GOT3 (cell line): ENCODE data around the gene ZNF219.

Experiments
- DNase-seq: peaks from one replicate; lab custom pipeline; 2025; ENCODE audit warnings: mixed read lengths; lab: John Stamatoyannopoulos, UW

Gene ZNF219

DNA sequence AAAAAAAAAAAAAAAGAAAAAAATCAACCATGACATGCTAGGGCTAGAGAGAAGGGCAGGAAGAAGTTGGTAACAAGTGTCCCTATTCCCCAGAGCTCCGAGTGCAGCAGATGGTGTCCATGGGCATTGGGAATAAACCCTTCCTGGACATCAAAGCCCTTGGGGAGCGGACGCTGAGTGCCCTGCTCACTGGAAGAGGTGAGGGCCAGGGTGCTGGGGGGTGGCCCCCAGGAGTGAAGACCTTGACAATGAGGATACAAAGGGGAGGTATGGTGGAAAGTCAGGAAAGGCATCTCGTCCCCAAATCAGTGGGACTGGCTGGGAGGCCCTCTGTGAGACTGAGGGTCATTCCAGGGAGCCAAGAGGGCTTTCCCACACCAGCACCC is 11.6 kb downstream of the ZNF219 start:
- DNase-seq, result no peak

DNA sequence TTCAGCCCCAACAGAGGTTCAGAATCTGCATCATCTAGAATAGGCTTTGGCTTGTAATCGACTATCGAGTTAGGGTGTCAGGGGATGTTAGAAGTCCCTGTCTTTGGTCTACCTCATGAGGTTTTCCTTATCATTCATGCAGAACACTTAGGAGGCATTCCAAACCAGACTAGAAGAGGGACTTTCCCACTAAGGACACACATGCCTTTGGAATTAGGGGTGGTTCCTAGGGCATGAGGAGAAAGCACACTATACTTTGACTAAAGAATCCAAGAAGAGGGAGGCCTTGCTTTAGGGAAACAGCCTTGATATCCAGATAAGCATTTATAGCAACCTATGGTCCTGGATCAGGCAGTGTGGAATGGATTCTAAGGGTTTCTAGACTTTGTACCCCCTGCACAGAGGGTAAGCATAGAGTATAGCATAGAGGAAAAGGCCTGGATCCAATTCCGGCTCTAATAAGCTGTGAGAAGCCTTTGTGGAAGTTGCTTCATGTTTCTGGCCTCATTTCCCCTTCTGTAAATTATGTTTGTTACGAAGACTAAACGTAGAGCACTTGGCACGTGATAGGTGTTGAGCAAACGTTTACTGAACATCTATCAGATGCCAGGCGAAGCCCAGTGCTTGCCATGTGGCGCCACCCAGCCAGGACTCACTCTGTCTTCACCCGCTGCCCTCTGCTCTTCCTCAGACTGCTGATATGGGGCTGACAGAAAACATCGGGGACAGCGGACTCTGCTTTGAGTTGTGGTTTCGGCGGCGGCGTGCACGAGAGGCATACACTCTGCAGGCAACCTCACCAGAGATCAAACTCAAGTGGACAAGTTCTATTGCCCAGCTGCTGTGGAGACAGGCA is 13.2 kb downstream of the ZNF219 start:
- no peak for DNase-seq

DNA sequence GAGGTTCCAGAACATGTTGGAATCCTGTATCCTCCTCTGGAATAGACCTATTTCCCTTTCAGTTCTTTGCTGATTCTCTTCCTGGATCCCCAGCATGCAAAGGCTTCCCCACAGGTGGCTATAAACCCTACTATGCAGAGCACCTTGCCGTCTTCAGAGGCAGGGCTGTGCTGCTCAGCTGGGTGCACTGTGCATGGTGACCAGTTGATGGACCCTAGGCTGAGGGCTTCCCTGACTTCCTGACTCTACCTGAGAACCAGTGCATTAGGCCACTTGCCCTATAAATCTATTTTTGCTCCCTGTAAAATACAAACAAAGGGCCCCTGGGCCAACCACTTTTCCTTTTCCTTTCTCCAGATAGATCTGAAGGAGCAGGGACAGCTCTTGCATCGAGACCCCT is 14.1 kb downstream of the ZNF219 start:
- no peak for DNase-seq

DNA sequence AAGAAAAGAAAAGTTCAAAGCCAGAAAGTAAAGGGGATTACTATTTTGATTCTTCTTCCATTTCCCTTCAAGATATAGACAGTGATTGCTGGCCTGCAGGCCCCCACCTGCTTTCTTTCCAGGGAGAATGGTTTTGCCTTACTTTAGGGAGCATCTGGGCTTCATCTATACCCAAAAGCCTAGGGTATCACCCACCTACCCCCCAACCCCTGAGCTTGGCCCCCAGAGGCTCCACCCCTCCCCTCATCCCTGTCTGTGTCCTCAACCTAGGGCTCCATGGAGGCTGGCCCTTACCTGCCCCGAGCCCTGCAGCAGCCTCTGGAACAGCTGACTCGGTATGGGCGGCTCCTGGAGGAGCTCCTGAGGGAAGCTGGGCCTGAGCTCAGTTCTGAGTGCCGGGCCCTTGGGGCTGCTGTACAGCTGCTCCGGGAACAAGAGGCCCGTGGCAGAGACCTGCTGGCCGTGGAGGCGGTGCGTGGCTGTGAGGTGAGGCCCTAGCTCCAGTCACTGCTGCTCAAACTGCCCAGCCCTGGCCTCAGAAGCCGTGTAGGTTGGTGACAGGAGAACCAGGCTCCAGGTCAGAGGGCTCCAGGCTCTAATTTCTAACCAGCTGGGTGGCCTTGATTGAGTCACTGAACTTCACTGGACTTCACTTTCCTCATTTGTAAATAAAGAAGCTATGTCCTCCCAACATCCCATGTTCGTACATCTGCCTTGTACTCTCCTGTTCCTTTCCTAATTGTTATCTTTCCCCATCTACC is 14.7 kb downstream of the ZNF219 start:
- no peak for DNase-seq

DNA sequence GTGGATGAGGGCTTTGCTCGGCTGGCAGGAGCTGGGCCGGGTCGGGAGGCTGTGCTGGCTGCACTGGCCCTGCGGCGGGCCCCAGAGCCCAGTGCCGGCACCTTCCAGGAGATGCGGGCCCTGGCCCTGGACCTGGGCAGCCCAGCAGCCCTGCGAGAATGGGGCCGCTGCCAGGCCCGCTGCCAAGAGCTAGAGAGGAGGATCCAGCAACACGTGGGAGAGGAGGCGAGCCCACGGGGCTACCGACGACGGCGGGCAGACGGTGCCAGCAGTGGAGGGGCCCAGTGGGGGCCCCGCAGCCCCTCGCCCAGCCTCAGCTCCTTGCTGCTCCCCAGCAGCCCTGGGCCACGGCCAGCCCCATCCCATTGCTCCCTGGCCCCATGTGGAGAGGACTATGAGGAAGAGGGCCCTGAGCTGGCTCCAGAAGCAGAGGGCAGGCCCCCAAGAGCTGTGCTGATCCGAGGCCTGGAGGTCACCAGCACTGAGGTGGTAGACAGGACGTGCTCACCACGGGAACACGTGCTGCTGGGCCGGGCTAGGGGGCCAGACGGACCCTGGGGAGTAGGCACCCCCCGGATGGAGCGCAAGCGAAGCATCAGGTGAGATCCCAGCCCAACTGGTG is 16.8 kb downstream of the ZNF219 start:
- no peak for DNase-seq

DNA sequence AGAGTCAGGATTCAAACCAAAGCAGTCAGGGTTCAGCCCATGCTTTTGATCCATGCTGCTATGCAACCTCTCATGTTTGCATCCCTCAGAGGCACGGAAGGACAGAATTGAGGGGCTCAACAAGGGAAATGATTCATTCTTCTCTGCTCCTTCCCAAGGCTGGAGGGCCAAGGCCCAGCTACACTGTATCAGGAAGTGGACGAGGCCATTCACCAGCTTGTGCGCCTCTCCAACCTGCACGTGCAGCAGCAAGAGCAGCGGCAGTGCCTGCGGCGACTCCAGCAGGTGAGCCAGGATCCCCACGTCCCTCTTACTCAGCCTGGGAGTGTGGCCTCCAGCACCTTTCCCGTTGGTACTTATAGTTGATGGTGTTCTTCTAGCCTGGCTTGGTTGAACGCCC is 19.7 kb downstream of the ZNF219 start:
- no peak for DNase-seq

DNA sequence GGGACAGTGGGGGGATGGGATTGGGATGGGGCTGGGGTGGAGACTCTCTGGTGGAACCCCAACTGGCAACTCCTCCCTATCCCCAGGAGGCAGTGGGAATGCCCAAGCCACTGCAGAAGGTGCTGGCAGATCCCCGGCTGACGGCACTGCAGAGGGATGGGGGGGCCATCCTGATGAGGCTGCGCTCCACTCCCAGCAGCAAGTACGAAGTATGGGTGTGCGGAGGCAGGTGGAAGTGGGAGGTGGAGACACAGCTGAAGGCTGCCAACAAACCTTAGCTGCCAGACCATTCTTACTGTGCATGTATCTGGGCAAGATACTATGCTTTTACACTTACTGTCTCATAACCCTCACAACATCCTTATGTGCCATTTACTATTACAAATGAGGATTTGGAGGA is 20.2 kb downstream of the ZNF219 start:
- DNase-seq, result no peak

DNA sequence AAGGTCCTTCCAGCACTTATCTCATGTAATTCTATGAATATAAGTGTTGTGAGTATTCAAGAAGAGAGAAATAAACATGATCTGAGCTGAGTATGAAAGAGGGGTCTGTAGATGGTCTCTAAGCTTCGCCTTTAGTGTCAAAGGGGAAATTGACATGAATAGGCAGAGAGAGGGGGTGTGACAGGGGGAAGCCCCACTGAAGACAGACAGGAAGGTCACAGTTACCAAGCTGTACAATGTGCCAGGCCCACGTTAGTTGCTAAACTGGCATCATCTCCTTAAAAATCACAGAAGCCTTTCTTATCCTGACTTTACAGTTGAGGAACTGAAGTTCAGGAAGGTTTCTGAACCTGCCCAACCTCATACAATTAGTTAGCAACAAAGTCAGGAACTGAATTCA is 20.8 kb downstream of the ZNF219 start:
- no peak for DNase-seq

DNA sequence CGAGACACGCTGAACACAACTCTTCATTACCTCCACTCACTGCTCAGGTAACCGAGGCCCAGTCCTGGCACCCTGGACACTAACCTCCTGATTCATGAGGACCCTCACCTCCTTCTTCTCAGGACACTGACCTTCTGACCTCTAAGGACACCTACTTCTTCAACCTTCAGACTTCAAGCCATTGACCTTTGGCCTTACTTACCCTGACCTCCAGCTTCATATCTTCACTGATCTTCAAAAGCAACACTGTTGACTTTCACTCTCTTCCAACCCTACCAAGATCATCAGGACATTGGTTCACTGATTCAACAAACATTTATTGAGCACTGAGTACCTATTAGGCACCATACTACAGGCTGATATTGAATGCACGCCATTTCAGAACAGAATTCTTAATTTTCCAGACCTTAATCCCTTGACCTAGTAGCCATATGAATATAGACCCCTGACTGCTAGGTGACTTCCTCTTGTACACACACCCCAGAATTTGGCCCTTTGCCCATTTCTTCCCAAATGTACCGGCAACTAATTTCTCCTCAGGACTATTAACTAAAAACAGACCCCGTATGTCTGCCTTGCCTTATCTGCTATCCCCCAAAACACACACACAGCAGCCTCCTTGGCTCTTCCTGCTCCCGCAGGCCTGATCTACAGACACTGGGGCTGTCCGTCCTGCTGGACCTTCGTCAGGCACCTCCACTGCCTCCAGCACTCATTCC is 22.6 kb downstream of the ZNF219 start:
- DNase-seq, result no peak

DNA sequence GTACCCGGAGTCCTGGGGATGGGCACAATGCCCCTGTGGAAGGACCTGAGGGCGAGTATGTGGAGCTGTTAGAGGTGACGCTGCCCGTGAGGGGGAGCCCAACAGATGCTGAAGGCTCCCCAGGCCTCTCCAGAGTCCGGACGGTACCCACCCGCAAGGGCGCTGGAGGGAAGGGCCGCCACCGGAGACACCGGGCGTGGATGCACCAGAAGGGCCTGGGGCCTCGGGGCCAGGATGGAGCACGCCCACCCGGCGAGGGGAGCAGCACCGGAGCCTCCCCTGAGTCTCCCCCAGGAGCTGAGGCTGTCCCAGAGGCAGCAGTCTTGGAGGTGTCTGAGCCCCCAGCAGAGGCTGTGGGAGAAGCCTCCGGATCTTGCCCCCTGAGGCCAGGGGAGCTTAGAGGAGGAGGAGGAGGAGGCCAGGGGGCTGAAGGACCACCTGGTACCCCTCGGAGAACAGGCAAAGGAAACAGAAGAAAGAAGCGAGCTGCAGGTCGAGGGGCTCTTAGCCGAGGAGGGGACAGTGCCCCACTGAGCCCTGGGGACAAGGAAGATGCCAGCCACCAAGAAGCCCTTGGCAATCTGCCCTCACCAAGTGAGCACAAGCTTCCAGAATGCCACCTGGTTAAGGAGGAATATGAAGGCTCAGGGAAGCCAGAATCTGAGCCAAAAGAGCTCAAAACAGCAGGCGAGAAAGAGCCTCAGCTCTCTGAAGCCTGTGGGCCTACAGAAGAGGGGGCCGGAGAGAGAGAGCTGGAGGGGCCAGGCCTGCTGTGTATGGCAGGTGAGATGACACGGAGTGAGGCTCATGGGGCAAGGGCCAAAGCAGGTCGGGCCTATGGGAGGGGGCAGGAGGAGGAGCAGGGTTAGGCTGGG is 23.8 kb downstream of the ZNF219 start:
- no peak for DNase-seq

DNA sequence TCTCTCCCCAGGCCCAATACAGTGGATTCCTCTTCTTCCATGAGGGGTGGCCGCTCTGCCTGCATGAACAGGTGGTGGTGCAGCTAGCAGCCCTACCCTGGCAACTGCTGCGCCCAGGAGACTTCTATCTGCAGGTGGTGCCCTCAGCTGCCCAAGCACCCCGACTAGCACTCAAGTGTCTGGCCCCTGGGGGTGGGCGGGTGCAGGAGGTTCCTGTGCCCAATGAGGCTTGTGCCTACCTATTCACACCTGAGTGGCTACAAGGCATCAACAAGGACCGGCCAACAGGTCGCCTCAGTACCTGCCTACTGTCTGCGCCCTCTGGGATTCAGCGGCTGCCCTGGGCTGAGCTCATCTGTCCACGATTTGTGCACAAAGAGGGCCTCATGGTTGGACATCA is 24.5 kb downstream of the ZNF219 start:
- no peak for DNase-seq

DNA sequence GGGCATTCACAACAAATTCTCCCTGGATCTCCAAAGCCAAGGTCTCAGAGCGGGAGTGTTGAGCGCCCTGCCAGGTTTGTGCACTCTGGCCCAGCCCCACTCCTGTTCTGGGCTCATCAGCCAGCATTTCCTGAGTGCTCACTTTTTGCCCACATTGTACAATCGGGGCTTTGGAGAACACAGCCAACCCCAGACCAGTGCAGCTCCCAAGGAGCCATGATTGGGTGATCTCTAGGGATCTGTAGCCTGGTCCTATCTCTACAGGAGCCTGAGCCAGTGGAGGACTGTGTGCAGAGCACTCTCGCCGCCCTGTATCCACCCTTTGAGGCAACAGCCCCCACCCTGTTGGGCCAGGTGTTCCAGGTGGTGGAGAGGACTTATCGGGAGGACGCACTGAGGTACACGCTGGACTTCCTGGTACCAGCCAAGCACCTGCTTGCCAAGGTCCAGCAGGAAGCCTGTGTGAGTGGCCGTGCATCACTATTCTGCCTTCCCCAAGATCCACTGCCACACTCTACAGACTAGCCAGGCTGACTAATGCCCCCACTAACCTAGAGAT is 25.6 kb downstream of the ZNF219 start:
- DNase-seq, result no peak

DNA sequence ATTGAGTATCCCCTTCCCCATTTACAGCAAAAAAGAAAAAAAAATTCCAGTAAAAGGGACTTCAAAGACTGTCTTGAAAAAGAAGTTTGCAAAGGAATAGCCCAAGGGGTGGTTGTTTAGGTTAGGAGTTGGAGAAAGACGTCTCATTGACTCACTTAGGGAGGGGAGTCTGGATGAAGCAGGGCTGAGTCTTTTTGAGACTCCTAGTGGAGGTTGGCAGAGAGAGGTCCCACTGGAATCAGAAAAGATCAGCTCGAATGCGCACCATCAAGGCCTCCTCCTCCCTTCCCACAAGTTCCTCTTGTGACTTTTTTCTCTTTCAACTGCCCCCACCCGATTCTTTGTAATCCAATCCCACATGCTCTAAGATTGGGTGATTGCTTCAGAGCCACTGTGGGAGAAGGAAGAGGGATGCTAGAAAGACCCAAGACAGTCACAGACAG is 26.4 kb downstream of the ZNF219 start:
- DNase-seq, result no peak

DNA sequence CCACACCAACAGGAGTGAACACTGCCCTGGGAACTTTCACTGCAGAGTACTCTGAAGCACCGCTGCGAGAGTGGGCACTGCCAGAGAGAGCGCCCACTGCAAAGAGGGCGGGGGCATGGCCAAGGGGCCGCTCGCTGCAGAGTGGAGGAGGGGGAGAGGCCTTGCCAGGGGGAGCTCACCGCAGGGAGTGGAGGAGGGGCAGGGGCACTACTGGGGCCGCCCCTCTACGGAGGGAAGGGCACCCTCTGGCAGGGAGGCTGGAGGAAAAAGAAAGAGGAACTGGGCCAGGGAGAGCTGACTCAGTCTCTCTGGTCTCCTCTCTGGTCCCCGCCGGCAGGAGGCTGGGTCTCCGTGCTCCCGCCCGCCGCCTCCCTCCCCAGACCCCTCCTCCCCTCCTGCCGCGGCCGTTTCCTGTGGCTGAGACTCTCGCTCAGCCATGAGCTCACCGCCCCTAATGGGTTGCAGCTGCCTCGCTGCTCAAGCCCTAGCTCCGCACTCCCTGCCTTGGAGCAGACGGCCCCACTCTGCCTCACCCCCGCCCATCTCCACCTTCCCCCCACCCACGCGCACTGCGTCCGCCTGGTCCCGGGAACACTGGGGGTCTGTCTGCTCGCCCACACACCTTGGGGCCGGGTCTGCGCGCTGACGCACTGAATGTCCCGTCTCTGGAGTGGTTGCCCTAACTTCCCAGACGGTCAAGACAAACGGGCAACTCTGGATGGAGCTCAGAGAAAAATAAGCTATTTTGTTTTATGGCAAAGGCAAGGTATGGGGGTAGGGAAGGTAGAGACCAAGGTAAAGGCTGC is 27.0 kb downstream of the ZNF219 start:
- DNase-seq, result no peak

DNA sequence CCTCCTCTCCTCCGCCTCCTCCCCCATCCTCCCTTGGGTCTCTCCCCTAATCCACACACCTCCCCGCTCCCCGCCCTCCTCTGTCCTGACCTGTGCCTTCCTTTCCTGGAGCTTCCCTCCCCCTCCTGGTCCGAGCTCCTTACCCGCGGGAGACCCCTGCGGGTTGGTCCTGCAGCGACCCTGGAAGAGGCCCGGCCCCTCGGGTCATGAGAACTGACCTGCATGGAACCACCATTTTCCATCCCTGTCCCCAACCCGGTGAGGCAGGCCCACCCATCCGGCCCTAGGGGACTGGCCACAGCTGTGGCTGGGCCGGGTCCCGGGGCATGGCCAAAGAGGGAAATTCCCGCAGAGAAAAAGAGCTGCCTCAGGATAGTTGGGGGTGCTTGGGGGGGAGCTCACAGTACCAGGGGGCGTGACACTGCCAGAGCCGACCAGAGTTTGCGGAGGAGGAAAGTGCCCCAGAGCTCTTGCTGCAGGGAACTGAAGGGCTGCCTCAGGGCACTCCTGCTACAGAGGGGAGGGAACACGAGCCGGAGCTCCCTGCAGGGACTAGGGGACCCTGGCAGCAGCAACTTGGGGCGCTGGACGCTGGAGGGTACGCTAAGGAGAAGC is 27.7 kb downstream of the ZNF219 start:
- DNase-seq, result no peak

DNA sequence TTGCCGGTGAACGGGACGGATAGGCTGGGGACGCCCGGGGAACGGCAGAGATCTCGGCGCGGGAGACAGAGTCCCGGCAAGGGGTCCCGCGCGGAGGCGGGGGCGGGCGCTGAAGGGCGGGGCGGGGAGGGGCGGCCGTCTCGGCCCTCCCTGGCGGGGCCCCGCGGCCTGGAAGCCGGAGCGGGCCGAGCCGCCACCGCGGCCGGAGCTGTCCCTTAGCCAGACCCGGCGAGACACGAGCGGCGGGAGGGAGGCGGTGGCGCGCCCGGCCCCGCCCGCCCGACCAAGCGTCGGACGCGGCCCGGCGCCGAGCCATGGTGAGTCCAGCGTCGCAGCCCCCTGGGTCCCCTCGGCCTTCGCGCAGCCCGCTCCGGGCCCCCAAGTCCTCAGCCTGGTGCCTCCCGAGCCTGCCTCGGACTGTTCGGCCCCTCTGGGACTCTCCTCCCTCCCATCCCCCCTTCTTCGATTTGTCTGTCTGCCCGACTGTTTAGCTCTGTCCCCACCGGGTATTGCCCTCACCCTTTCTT is 28.3 kb downstream of the ZNF219 start, which contains the start of gene ARHGEF40:
TSS of gene ARHGEF40 (plus strand) at position 222 of the 527 bp plus-strand sequence. CDS start at position 315, 93 bp downstream.
- DNase-seq, result no peak

DNA sequence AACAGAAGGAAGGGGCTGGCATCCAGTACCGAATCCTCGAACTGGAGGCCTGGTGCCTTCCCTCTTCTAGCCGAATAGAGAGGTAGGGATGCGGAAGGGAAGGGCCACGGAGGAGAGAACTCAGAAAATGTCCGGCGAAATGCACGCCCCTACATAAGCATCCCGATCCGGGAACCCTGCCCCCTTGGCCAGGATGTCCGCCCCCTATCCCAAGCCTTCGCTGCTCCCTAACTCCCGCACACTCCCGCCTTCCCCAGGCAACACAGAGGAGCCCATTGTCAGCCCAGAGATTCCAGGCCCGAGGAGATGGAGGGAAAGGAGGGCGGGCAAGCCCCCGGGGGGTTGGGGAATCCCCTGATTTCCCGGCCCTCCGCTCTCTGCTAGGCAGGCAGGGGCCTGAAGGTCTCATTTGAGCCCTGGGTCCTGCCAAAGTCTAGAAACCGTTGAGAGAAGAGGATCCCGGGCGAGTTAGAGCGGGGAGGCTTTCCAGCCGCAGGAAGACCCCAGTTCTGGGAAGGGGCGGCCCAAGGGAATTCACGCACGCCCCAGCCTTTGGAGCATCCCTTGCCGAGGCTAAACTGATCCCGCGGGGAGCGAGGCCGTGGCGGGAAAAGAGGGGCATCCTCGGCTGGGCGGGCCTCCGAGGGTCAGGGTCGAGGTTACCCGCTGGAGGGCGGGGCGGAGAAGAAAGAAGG is 28.9 kb downstream of the ZNF219 start:
- no peak for DNase-seq

DNA sequence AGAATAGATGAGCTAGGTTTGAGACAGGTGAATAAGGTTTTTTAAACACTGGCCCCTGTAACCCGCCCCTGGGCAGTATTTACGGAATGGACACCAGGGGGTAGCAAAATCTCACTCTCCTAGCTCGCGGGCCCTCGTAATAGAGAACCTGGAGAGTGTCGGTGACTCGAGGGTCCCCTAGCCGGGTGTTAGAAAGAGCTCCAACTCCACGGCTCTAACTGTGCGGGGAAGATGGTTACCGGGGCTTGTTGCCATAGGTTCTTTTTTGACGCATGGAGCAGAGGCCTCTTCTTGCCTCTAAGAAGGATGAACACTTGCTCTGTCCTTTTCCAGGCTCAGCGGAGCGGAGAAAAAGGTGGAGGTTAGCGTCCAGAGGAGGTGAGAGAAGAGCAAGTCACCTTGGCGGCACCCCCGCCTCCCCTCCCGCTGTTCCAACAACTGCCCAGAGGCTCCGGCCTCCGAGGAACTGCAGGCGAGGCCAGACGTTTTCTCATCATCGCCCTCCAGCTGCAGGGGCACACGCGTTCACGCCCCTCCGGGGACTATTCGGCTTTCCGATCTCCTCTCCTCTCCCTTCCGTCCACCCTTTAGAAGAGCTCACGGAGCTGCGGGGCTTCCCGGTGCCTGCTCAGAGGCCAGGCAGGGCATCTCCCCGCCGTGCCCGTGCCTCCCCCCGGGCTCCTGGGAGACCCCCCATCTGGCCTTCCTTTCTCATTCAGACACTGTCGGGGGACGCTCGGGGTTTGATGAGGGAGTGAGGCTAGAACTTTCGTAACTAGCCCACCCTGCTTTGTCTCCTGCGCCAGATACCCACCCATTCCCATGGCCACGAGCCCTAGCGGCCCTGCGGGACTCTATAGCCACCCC is 29.7 kb downstream of the ZNF219 start:
- DNase-seq, result no peak
